Nephron (organoid): ENCODE results near the gene CDH13.

Experiments used
- H3K27ac Mint-ChIP-seq, 3 experiments: 2 replicates each; pipeline ENCODE4 v1.8.0; 2020; ENCODE audit warnings: mixed read lengths in 3 of 3, mild to moderate bottlenecking in 2 of 3, moderate library complexity in 1 of 3
- H3K27me3 Mint-ChIP-seq: 2 replicates; pipeline ENCODE4 v1.8.0; 2021; ENCODE audit warnings: low read depth, mild to moderate bottlenecking, moderate library complexity, mixed read lengths
- H3K36me3 Mint-ChIP-seq: 2 replicates; pipeline ENCODE4 v1.8.0; 2020; ENCODE audit warnings: low read depth, mixed read lengths
- H3K4me1 Mint-ChIP-seq: 2 replicates; pipeline ENCODE4 v1.8.0; 2020; ENCODE audit warnings: mixed read lengths
- H3K4me3 Mint-ChIP-seq, 3 experiments: 2 replicates each; pipeline ENCODE4 v1.8.0; 2020; ENCODE audit warnings: mild to moderate bottlenecking in 3 of 3, mixed read lengths in 3 of 3, moderate library complexity in 2 of 3
- H3K9me3 Mint-ChIP-seq: 2 replicates; pipeline ENCODE4 v1.8.0; 2020; ENCODE audit warnings: mixed read lengths
- CTCF ChIP-seq, 3 experiments: fragments of 200-600 bp; sonication (generic); IDR thresholded peaks; one replicate each; pipeline ENCODE4 v1.5.0; 2021; ENCODE audit warnings: antibody characterized with exemption in 3 of 3; ENCODE audit not compliant: unreplicated experiment in 3 of 3

Gene CDH13

GRCh38 chr16:83174671-83175070 lies 547.9 kb downstream of the CDH13 start:
- no peak for TF ChIP-seq CTCF (IDR thresholded peaks at IDR 0.05; ENCODE audit: unreplicated experiment in 3 of 3)
- H3K27ac Mint-ChIP-seq: no peak overlapping the region
- no peaks in the 10 kb centered on the region for H3K27me3 Mint-ChIP-seq
- H3K36me3 Mint-ChIP-seq: no peaks in the 10 kb centered on the region
- H3K9me3 Mint-ChIP-seq: no peaks in the 10 kb centered on the region
- H3K4me3 Mint-ChIP-seq: no peak overlapping the region
- H3K4me1 Mint-ChIP-seq: no peaks in the 10 kb centered on the region

- Mint-ChIP-seq H3K4me3 (no peak overlapping the region), H3K27me3 (no peaks in the 10 kb centered on the region), H3K4me1 (no peaks in the 10 kb centered on the region), H3K36me3 (no peaks in the 10 kb centered on the region), H3K27ac (no peak overlapping the region), H3K9me3 (no peaks in the 10 kb centered on the region)
- TF ChIP-seq CTCF (IDR thresholded peaks at IDR 0.05; ENCODE audit: unreplicated experiment in 3 of 3): no peak
These were observed 550.0 kb downstream of the CDH13 start for GRCh38 chr16:83176802-83177201.

GRCh38 chr16:83185902-83186301 lies 559.1 kb downstream of the CDH13 start:
- Mint-ChIP-seq H3K4me3 (no peak overlapping the region), H3K36me3 (no peaks in the 10 kb centered on the region), H3K4me1 (peaks cover 8% of the 10 kb centered on the region), H3K27ac (no peak overlapping the region), H3K9me3 (no peaks in the 10 kb centered on the region), H3K27me3 (no peaks in the 10 kb centered on the region)
- TF ChIP-seq CTCF (IDR thresholded peaks at IDR 0.05; ENCODE audit: unreplicated experiment in 3 of 3): no peak

GRCh38 chr16:83187405-83187804 lies 560.6 kb downstream of the CDH13 start:
- Mint-ChIP-seq H3K4me1 (peaks cover 13% of the 10 kb centered on the region), H3K4me3 (no peak overlapping the region)

GRCh38 chr16:83196796-83197195 lies 570.0 kb downstream of the CDH13 start:
- Mint-ChIP-seq H3K4me3 (no peak overlapping the region), H3K27me3 (peaks cover 17% of the 10 kb centered on the region), H3K36me3 (no peaks in the 10 kb centered on the region), H3K4me1 (peaks cover 10% of the 10 kb centered on the region), H3K9me3 (no peaks in the 10 kb centered on the region), H3K27ac (no peak overlapping the region)
- no peak for TF ChIP-seq CTCF (IDR thresholded peaks at IDR 0.05; ENCODE audit: unreplicated experiment in 3 of 3)

More at GRCh38 chr16:83187405-83187804, 560.6 kb downstream of the CDH13 start:
- H3K9me3 Mint-ChIP-seq: no peaks in the 10 kb centered on the region
- no peak overlapping the region for H3K27ac Mint-ChIP-seq
- TF ChIP-seq CTCF (IDR thresholded peaks at IDR 0.05; ENCODE audit: unreplicated experiment in 3 of 3): no peak
- H3K27me3 Mint-ChIP-seq: peaks cover 7% of the 10 kb centered on the region
- H3K36me3 Mint-ChIP-seq: no peaks in the 10 kb centered on the region

- Mint-ChIP-seq H3K27ac (no peak overlapping the region), H3K36me3 (no peaks in the 10 kb centered on the region), H3K9me3 (no peaks in the 10 kb centered on the region), H3K4me1 (peaks cover 4% of the 10 kb centered on the region), H3K4me3 (no peak overlapping the region), H3K27me3 (peaks cover 12% of the 10 kb centered on the region)
- no peak for TF ChIP-seq CTCF (IDR thresholded peaks at IDR 0.05; ENCODE audit: unreplicated experiment in 3 of 3)
These were observed 570.7 kb downstream of the CDH13 start for GRCh38 chr16:83197450-83197849.
